Fibroblast of villous mesenchyme (primary cell): ENCODE results near the gene SLC52A3. TPM values are rescaled to one million over a fixed set of nuclear protein-coding genes. Genes with fewer than 3 reads are reported as not detected.

Experiments
- DNase-seq: peaks from one replicate; pipeline ENCODE4 v3.0.0-alpha.2; 2010; ENCODE audit warnings: low read depth
- H3K4me3 ChIP-seq: 2 replicates; pipeline ENCODE4 v1.5.1; 2011; ENCODE audit warnings: low read depth, mild to moderate bottlenecking, low read length
- total RNA-seq: library from RNA; depleted of rRNA; stranded (reverse); fragments of >200 nt; gene quantifications from 2 replicates; pipeline ENCODE4 v1.2.3, GENCODE V29; 2012
- TF ChIP-seq, protein P1 (sequence below): IDR thresholded peaks from 2 replicates; pipeline ENCODE4 v1.5.1; 2012; ENCODE audit warnings: low read depth, mild to moderate bottlenecking, low read length; ENCODE audit not compliant: insufficient read depth

SLC52A3 gene
- total RNA-seq, 1 donor: not detected

DNA sequence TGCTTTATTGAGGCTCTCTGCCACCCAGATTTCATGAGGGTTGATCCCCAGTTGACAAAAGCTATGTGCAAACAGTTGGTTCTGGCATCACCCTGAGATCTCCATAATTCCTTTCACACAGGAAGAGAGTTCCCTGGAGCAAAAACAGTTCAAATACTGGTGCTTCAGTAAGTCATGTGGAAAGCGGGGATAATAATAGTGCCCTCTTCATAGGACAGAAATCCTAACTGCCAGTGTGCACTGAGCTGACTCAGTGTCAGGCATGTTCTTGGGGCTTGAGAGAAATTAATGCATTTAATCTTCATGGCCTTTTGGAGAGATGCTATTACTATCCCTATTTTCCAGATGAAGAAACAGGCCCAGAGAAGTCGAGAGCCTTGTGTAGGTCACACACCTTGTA lies 7.9 kb upstream of the SLC52A3 start:
- no peak for DNase-seq
- H3K4me3 ChIP-seq: no peak overlapping the region
- TF ChIP-seq, protein P1, sequence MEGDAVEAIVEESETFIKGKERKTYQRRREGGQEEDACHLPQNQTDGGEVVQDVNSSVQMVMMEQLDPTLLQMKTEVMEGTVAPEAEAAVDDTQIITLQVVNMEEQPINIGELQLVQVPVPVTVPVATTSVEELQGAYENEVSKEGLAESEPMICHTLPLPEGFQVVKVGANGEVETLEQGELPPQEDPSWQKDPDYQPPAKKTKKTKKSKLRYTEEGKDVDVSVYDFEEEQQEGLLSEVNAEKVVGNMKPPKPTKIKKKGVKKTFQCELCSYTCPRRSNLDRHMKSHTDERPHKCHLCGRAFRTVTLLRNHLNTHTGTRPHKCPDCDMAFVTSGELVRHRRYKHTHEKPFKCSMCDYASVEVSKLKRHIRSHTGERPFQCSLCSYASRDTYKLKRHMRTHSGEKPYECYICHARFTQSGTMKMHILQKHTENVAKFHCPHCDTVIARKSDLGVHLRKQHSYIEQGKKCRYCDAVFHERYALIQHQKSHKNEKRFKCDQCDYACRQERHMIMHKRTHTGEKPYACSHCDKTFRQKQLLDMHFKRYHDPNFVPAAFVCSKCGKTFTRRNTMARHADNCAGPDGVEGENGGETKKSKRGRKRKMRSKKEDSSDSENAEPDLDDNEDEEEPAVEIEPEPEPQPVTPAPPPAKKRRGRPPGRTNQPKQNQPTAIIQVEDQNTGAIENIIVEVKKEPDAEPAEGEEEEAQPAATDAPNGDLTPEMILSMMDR: no peak

DNA sequence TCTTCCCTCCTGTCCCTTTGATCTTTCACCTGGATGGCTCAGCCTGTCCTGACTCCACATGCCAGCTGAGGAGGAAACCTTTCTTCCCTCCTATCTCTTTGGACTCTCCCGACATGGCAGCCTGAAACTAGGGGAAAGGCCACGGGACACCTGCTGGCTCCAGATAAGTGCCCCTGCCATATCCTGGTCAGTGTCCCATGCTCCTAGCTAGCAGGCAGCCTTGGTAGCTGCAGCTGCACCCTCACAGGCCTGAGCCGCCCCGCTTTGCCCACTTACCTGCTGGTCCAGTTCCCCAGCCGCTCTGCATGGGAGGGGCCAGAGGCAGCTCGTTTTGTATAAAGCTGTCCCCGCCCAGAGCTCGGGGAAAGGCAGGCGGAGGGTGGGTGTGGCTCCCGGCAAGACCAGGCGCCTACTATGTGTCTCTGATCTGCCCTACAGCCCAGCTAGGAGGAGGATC lies 7.4 kb upstream of the SLC52A3 start:
- TF ChIP-seq, protein P1: no peak
- DNase-seq: no peak
- H3K4me3 ChIP-seq: no peak overlapping the region

DNA sequence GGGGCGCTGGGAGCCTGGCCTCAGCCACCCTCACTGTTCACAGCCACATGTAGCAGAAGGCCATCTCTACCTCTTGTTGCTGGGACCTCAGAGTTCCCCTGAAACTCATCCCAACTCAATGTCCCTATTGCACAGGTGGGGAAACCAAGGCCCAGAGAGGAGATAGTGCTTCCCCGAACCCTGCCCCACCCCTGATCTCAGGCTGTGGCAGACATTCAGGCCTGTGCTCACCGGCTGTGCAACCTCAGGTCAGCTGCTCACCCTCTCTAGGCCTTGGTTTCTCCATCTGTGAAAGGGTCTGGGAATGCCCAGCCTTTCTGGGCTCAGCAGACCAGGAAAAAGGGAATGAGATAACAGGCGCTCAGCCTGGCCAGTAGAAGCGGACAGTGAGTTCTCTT lies 6.4 kb upstream of the SLC52A3 start:
- TF ChIP-seq, protein P1: no peak
- DNase-seq: no peak
- H3K4me3 ChIP-seq: no peak overlapping the region

DNA sequence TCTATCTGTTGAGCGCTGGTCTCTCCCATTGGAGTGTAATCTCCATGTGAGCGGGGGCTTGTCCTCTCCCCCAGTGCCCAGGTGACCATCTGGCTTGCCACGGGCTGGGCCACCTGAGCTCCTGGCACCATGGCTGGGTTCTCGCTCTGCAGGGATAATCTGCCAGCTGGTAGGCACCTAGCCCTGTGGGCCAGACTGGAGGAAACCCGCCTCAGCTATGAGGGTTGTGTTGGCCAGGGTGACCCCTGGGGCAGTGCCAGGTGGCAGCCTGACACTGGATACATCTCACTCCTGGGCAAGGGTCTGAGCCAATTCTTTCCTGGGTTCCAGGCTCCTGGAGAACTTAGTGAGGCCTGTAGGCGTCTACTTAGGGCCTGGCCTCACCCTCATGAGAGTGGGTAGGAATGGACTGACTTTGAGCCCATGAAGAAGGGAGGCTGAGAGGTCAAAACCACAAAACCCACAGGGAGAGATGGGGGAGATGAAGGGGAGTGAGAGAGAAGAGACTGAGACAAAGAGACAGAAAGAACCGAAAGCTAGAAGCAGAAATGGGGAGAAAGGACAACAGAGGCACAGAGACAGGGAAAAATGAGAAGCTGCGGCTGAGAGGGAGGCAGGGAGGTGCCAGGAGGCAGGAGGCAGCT lies 5.8 kb upstream of the SLC52A3 start:
- DNase-seq: no peak
- TF ChIP-seq, protein P1: no peak
- H3K4me3 ChIP-seq: no peak overlapping the region

DNA sequence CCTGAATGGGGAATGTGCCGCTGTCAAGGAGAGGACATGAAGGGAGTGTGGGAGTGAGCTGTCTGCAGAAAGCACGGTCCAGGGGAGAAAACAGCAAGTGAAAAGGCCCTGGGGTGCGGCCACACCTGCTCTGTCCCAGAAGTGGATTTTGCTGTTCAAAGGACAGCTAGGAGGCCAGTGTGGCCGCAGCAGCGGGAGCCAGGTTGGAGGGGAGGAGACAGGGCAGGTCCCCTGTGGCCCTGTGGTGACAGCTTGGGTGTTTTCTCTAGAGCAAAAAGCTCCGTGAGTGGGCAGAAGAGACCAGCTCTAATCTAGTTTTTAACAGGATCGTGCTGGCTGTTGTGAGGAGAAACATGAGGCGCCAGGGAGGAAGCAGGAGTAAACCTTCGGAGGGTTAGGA lies 4.5 kb upstream of the SLC52A3 start:
- TF ChIP-seq, protein P1: no peak
- no peak overlapping the region for H3K4me3 ChIP-seq
- DNase-seq: no peak

DNA sequence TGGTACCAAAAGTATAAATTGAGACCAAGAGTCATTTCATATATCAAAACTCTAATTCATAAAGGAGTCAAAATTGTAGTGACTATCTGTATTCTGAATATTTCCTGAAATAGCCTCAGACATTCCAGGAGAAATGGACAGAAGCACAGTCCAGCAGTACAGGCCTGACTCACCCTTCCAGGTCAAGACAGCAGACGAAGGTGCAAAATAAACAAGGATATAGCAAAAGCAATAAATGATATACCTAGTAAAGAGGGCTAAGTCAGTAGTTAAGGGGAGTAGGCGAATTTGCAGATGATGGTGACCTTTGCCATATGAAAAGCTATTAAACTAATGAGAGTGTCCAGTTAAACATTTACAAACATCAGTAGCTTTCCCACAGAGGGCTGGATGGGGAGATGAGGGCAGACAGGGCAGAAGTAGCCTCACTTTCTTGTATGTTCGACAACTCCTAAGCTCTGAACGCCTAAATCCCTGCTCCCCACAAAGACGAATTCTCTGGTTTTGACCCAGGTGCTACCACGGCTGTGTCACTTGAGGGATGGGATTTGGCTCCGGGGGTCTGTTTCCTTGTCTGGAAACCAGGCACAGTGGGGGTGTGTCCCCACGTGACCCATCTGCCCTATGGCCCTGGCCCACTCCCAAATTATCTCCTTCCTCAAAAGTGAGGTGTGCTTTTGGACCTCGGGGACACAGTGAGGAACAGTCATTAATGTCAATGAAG lies 3.6 kb upstream of the SLC52A3 start:
- TF ChIP-seq, protein P1: no peak
- DNase-seq: no peak
- no peak overlapping the region for H3K4me3 ChIP-seq
